ENCODE measurements around the gene PAK1IP1.

PAK1IP1 gene

DNA sequence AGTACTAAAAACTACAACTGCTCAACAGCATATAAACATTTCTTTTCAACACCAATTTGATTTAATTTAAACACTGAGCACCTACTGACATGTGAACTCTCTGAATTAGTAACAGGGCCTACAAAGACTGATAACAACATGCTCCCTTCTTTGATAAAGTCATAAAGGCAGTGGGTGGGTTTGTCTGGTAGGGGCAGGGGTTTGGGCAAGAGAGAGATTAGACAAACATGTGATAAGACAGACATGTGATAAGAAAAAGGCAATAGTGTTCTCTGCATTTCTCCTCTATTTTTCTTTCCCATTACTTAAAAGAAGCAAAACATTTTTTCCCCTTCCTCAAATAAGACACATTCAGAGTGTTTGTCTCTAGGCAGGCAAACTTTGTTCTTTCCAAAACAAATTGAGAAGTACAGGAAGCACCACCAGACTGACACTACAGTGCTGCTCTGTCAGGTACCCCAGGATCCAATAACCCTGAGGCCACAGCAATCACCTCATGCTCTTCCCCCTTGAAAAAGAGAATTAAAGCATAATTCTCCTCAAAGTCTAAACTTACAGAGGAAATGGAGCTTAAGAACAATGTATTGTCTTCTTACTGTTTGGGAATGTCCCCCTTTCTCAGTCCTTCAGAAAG, 12.3 kb upstream of the PAK1IP1 start:
- CTCF ChIA-PET, result interaction anchor here (1.6 kb wide), 1 partner anchor 11 kb away, joined by 3 read pairs; no protein-coding TSS in a partner anchor
- H3K4me1 Mint-ChIP-seq, result peaks cover 32% of the 10 kb centered on the region
- H3K27me3 Mint-ChIP-seq, result peaks cover 12% of the 10 kb centered on the region
- no peaks in the 10 kb centered on the region for H3K9me3 Mint-ChIP-seq
- no peak overlapping the region for H3K4me3 Mint-ChIP-seq
- H3K36me3 Mint-ChIP-seq, result no peaks in the 10 kb centered on the region
- peak overlapping the region; percentile 15 for H3K27ac Mint-ChIP-seq
- DNase-seq, result no peak

- CTCF ChIA-PET, result interaction anchor here (1.3 kb wide), 1 partner anchor 206 kb away, joined by 4 read pairs; no protein-coding TSS in a partner anchor
- H3K9me3 Mint-ChIP-seq, result no peaks in the 10 kb centered on the region
- H3K27ac Mint-ChIP-seq, result no peak overlapping the region
- peaks cover 18% of the 10 kb centered on the region for H3K27me3 Mint-ChIP-seq
- no peak for DNase-seq
- peaks cover 32% of the 10 kb centered on the region for H3K4me1 Mint-ChIP-seq
- H3K4me3 Mint-ChIP-seq, result no peak overlapping the region
- no peaks in the 10 kb centered on the region for H3K36me3 Mint-ChIP-seq
Observed at GRCh38 chr6:10684618-10685017, 10.2 kb upstream of the PAK1IP1 start.

- H3K27ac Mint-ChIP-seq, result no peak overlapping the region
- CTCF ChIA-PET, result no interaction called here
Observed at GRCh38 chr6:10685092-10685915, 9.5 kb upstream of the PAK1IP1 start.

DNA sequence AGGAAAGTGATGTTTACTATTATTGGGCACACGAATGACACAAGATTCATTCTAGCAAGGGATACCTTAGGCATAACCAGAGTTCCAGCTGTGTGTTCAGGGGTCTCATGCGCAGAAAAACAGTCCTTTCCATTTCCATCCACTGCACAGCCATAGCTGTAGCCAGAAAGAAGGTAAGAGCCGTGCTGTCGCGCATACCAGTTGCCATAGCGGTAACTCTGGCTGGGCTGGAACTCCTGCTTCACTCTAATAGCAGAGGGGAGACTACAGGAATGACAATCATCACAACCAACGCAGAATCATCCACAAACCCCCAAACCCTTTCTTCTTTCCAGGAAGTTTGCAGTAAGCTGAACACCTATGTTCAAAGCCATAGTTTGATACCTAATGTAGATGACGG, 7.9 kb upstream of the PAK1IP1 start:
- H3K36me3 Mint-ChIP-seq, result no peaks in the 10 kb centered on the region
- CTCF ChIA-PET, result no interaction called here
- H3K9me3 Mint-ChIP-seq, result no peaks in the 10 kb centered on the region
- H3K27me3 Mint-ChIP-seq, result peaks cover 18% of the 10 kb centered on the region
- no peak overlapping the region for H3K4me3 Mint-ChIP-seq
- H3K4me1 Mint-ChIP-seq, result peaks cover 32% of the 10 kb centered on the region
- no peak overlapping the region for H3K27ac Mint-ChIP-seq
- no peak for DNase-seq

More at GRCh38 chr6:10685092-10685915, 9.5 kb upstream of the PAK1IP1 start:
- no peak for DNase-seq
- H3K9me3 Mint-ChIP-seq, result no peaks in the 10 kb centered on the region
- no peak overlapping the region for H3K4me3 Mint-ChIP-seq
- peaks cover 18% of the 10 kb centered on the region for H3K27me3 Mint-ChIP-seq
- no peaks in the 10 kb centered on the region for H3K36me3 Mint-ChIP-seq
- H3K4me1 Mint-ChIP-seq, result peaks cover 32% of the 10 kb centered on the region

GRCh38 chr6:10687582-10687981, 7.2 kb upstream of the PAK1IP1 start:
- Mint-ChIP-seq H3K27ac (no peak overlapping the region), H3K4me3 (no peak overlapping the region), H3K36me3 (no peaks in the 10 kb centered on the region), H3K27me3 (peaks cover 18% of the 10 kb centered on the region), H3K4me1 (peaks cover 31% of the 10 kb centered on the region), H3K9me3 (no peaks in the 10 kb centered on the region)
- CTCF ChIA-PET, result no interaction called here
- DNase-seq, result no peak

DNA sequence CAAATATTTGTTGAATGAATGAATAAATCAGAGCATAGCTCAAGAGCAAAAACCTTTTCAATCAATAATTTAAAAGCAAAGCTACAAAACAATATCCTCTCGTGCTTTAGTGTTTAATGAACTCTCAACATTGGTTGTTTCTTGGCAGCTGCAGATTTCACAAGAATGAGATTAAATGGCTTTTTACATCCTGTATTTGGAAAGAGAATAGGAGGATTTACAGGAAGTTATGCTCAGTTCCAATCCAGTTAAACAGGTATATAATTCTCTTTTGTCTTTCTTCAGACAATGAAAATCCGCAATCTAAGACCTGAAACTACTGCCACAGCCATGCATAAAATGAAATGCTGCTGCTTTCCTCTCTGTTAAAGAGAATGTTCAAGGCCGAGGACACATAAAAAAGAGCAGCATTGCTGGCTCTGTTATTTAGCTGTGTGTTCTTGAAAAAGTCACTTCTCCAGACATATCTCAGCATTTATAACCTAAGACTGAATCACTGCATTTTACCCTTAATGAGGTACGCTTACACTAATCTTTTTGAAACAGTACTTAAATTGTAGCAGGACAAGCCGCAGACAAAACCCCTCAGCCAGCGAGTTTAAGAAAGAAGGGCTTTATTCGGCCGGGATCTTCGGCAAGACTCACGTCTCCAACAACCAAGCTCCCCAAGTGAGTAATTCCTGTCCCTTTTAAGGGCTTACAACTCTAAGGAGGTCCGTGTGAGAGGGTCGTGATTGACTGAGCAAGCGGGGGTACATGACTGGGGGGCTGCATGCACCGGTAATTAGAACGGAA, 3.9 kb upstream of the PAK1IP1 start:
- peaks cover 26% of the 10 kb centered on the region for H3K4me1 Mint-ChIP-seq
- H3K27me3 Mint-ChIP-seq, result peaks cover 15% of the 10 kb centered on the region
- no peak overlapping the region for H3K4me3 Mint-ChIP-seq
- H3K9me3 Mint-ChIP-seq, result no peaks in the 10 kb centered on the region
- peaks cover 7% of the 10 kb centered on the region for H3K36me3 Mint-ChIP-seq
- H3K27ac Mint-ChIP-seq, result no peak overlapping the region
- no peak for DNase-seq
- CTCF ChIA-PET, result no interaction called here

DNA sequence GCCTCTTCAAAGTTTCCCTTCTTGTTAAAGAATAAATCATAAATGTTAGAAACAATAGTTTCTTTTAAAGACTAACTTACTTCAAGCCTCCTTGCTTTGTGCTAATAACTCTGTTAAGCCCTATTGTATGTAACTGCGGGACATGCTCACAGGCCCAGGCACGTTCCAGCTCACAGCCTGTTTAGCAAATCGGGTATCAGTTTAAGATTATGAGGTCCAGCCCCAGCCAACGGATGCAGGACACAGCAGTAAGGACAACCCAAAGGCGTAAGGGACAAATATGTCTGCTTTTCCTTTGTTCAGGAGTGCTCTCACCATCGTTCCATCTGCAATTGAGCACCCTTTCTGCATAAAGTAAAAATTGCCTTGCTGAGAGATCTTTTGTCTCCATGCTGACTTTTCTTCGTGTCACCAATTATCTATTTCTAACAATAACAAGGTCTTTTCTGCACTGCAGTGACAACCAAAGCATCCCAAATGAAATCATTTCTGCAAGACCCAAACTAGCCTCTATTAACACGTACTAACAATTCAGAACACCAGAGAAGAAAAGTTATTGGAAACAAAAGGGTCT, 1.7 kb upstream of the PAK1IP1 start:
- CTCF ChIA-PET, result no interaction called here
- peak overlapping the region; percentile 95 for H3K4me3 Mint-ChIP-seq
- no peak for DNase-seq

GRCh38 chr6:10695086-10695657, 400 bp downstream of the PAK1IP1 start:
- H3K9me3 Mint-ChIP-seq, result no peaks in the 10 kb centered on the region

More for the DNA sequence above, 1.7 kb upstream of the PAK1IP1 start:
- peaks cover 4% of the 10 kb centered on the region for H3K27me3 Mint-ChIP-seq
- peaks cover 41% of the 10 kb centered on the region for H3K4me1 Mint-ChIP-seq
- no peaks in the 10 kb centered on the region for H3K9me3 Mint-ChIP-seq
- H3K36me3 Mint-ChIP-seq, result peaks cover 11% of the 10 kb centered on the region
- peak overlapping the region; percentile 100 for H3K27ac Mint-ChIP-seq

DNA sequence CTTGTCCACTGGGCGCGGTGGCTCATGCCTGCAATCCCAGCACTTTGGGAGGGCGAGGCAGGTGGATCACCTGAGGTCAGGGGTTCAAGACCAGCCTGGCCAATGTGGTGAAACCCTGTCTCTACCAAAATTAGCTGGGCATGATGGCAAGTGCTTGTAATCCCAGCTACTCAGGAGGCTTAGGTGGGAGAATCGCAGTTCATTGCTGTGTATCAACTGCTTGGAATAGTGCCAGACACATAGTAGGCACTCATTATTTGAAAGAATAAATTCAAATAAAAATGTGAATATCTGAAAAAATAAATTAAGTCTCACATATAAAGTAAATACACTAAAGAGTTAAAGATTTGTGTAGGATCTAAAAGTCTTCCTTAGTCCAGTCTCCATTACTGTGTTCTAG, 1.9 kb downstream of the PAK1IP1 start:
- no peak for DNase-seq
- Mint-ChIP-seq H3K27ac (no peak overlapping the region), H3K27me3 (peaks cover 4% of the 10 kb centered on the region), H3K4me1 (peaks cover 47% of the 10 kb centered on the region), H3K9me3 (no peaks in the 10 kb centered on the region), H3K4me3 (peak overlapping the region; percentile 95), H3K36me3 (peaks cover 29% of the 10 kb centered on the region)
- CTCF ChIA-PET, result interaction anchor here (1.2 kb wide), 1 partner anchor 104 kb away, joined by 4 read pairs; no protein-coding TSS in a partner anchor

More at GRCh38 chr6:10695086-10695657, 400 bp downstream of the PAK1IP1 start:
- Mint-ChIP-seq H3K4me3 (peak overlapping the region; percentile 95), H3K27ac (peak overlapping the region; percentile 100), H3K27me3 (peaks cover 4% of the 10 kb centered on the region), H3K36me3 (peaks cover 19% of the 10 kb centered on the region), H3K4me1 (peaks cover 45% of the 10 kb centered on the region)
- DNase-seq, result no peak
- CTCF ChIA-PET, result interaction anchor here (1.0 to 2.5 kb wide), 3 partner anchors 26 to 185 kb away, joined by 3 to 10 read pairs (median 5); no protein-coding TSS in a partner anchor

DNA sequence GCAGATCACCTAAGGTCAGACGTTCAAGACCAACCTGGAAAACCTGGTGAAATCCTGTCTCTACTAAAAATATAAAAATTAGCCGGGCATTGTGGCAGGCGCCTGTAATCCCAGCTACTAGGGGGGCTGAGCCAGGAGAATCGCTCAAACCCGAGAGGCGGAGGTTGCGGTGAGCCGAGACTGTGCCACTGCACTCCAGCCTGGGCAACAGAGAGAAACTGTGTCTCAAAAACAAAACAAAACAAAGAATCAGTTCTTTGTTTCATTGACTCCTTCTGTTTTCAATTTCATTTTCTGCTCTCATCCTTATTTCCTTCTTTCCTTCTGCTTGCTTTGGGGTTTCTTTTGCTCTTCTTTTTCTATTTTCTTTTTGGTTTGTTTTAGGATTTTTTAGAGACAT, 19.2 kb downstream of the PAK1IP1 start:
- Mint-ChIP-seq H3K4me1 (peaks cover 10% of the 10 kb centered on the region), H3K9me3 (peaks cover 8% of the 10 kb centered on the region), H3K36me3 (peaks cover 9% of the 10 kb centered on the region), H3K4me3 (no peak overlapping the region), H3K27ac (no peak overlapping the region), H3K27me3 (no peaks in the 10 kb centered on the region)
- DNase-seq, result no peak
- CTCF ChIA-PET, result no interaction called here

DNA sequence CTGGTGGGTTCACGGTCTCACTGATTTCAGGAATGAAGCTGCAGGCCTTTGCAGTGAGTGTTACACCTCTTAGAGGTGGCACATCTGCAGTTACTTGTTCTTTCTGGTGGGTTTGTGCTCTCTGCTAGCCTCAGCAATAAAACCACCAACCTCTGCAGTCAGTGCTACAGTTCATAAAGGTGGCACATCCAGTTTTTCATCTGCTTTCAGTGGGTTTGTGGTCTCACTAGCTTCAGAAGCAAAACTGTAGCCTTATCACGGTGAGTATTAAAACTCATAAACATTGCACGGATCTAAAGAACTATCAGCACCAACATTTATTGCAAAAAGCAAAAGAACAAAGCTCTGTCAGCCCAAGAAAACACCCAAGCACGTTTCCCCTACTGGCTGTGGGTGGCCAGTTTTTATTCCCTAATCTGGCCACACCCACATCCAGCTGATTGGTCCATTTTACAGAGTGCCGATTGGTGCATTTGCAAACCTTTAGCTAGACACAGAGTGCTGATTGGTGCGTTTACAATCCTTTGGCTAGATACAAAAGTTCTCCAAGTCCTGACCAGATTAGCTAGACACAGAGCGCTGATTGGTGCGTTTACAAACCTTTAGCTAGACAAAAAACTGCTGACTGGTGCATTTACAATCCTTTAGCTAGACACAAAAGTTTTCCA, 24.7 kb downstream of the PAK1IP1 start:
- H3K27ac Mint-ChIP-seq, result peak overlapping the region; percentile 94
- peaks cover 9% of the 10 kb centered on the region for H3K36me3 Mint-ChIP-seq
- peak overlapping the region; percentile 80 for H3K4me3 Mint-ChIP-seq
- peaks cover 12% of the 10 kb centered on the region for H3K9me3 Mint-ChIP-seq
- H3K4me1 Mint-ChIP-seq, result peaks cover 46% of the 10 kb centered on the region
- CTCF ChIA-PET, result interaction anchor here (1.4 to 2.8 kb wide), 2 partner anchors 27 to 208 kb away, joined by 3 to 8 read pairs; no protein-coding TSS in a partner anchor
- DNase-seq, result peak; percentile 61
- H3K27me3 Mint-ChIP-seq, result no peaks in the 10 kb centered on the region

DNA sequence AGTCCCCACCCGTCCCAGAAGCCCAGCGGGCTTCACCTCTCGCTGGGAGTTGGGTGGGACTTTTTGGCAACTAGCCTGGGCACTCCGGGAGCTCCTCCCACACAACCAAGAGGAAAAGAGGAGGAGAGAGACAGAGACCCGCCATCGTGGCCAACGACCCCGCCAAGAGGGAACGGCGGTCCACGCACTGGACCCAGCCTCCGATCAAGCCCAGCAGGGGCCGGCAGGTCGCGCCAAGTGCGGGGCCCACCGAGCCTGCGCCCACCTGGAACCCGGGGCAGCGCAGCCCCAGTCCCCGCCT, 25.1 kb downstream of the PAK1IP1 start:
- Mint-ChIP-seq H3K36me3 (peaks cover 9% of the 10 kb centered on the region), H3K9me3 (peaks cover 12% of the 10 kb centered on the region), H3K27ac (peak overlapping the region; percentile 94), H3K4me3 (peak overlapping the region; percentile 82), H3K4me1 (peaks cover 48% of the 10 kb centered on the region), H3K27me3 (no peaks in the 10 kb centered on the region)
- peak; percentile 25 for DNase-seq
- CTCF ChIA-PET, result interaction anchor here (1.4 to 2.8 kb wide), 2 partner anchors 27 to 209 kb away, joined by 3 to 8 read pairs; no protein-coding TSS in a partner anchor

Data from activated naive CD4-positive, alpha-beta T cell treated with anti-CD3 and anti-CD28 coated beads, Interleukin-2, amount 10 ng/mL, durations not matched to agents 7 days and 5 days (primary cell).